GM21786 (cell line): ENCODE measurements around the gene TGFBR3.
"Not testable (repeated sequence)": the region's sequence is repeated elsewhere in the genome, so short reads cannot be mapped to it uniquely, and the experiment has no call there.

Experiments used
- ATAC-seq: cut with Tn5 transposase; IDR thresholded peaks from one replicate; pipeline ENCODE4 v1.9.1; 2021; ENCODE audit not compliant: unreplicated experiment

TGFBR3 gene

DNA sequence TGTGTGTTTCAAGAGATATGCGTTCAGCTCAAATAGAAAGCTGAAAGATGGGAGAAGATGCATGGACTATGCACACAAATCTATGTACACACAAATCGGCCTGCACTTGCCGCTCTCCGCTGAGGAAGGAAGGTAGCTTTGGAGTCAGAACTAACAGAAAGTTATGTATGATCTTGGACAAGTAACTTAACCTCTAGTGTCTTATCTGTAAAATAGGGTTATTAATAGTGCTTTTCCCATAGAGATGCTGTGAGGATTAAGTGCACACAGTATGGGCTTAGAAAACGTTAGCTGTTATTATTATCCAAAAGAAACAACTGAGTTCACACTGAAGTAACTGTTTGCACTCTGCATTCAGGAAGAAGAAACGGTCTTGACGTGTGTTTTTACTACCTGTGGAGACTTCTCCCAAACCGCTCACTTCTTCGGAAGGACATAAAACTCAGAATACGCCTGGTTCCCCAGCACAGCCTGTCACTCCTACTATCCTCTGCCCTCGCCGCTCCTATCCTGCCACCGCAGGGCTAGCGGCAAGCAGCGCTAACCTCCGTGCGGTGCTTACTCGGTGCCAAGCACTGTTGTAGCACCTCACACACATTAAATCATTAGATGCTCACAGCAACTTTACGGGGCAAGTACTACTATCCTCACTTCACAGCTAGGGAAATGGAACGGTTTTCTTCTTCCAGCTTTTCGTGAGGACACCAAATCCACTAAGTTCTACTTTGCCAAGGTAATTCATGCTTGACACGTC lies 1.3 kb downstream of the TGFBR3 start:
- no peak for ATAC-seq

GRCh38 chr1:91883470-91883869 lies 2.5 kb downstream of the TGFBR3 start:
- ATAC-seq = no peak

DNA sequence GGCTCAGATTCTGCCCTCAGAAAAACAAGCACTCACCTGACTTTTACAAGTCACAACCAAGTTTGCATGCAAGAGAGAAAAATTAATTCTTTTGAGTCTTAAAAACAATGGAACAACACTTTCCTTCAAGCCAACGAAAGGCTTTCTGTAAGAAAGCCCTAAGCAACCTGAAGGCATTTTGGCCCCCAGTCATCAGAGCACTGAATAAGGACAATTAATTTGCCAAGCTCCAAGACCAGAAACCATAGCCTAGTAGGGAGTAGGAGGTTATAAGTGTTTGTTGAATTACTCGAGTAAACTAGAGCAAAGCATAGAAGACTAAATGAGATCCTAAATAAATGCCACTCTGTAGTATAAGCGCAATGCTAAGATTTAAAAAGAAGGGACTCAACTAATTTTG lies 4.7 kb downstream of the TGFBR3 start:
- ATAC-seq = no peak

DNA sequence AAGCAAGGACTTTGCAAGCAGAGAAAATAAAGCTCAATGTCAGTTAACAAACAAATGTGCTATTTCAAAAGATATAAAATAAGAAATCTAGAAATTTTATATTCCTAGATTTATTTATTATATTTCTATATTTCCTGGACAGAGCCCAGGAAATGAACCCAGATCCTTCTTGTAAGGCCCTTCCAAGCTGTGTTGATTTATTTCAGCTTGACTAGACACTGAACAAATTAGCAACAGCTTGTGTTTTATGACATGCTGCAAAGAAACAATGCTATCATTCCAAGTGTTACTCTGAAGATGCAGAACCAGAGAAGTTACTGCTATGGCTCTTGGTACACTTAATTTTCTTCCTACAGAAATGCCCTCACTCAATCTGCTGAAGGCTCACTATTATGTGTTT lies 6.2 kb downstream of the TGFBR3 start:
- ATAC-seq = no peak

- ATAC-seq = peak; percentile 49
Measured at GRCh38 chr1:91877574-91878208, 8.3 kb downstream of the TGFBR3 start.

DNA sequence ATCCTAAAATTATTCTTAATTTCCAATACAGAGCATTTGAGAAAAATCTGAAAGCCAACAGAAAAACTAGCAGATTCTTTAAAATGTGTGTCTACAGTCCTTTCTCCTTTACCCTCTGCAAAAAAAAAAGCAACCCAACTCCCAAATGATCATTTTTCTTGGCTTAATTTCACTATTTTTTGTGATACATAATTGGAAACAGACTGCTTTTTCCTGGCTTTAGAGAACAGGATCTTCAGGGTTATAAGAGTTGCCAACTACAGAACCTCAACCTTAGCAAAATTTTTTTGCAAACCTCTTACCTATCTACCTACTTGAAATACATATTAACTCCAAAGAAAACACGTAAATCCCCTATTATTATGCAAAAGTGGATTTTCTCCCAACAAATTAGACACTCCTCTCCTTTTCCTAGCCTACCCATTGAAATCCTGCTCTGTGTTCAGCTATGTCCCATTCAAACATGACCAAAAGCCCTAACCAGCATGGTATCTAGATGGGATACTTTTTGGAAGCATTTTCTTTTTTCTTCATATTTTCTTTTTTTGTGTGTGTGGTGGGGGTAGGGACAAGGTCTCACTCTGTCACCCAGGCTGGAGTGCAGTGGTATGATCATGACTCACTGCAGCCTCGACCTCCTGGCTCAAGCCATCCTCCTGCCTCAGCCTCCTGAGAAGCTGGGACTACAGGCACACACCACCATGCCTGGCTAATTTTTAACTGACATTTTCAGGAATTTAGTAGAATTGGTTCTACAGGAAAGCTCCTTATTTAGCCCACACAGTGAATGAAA lies 9.0 kb downstream of the TGFBR3 start:
- no peak for ATAC-seq

DNA sequence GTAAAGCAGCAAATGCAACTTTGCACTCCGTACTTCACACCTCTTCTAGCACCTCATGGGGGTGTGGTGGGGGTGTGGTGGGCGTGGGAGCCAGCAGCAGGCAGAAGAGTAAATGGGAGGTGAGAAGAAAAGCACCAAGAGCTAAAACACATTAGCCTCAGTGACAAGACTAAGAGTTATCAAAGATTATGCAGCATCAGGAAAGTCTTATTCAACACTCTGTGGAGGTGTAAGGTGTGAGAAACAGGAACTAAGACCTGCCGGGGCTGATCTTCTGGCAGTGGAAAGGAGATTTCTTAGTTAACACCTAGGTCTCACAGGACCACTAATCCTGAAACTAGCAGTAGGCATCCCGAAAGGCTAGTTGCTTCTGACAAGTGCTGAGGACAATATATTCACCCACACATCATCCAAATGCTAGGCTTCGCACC lies 9.9 kb downstream of the TGFBR3 start:
- peak; percentile 91 for ATAC-seq

- no peak for ATAC-seq
Measured at GRCh38 chr1:91874167-91874566, 11.8 kb downstream of the TGFBR3 start.

DNA sequence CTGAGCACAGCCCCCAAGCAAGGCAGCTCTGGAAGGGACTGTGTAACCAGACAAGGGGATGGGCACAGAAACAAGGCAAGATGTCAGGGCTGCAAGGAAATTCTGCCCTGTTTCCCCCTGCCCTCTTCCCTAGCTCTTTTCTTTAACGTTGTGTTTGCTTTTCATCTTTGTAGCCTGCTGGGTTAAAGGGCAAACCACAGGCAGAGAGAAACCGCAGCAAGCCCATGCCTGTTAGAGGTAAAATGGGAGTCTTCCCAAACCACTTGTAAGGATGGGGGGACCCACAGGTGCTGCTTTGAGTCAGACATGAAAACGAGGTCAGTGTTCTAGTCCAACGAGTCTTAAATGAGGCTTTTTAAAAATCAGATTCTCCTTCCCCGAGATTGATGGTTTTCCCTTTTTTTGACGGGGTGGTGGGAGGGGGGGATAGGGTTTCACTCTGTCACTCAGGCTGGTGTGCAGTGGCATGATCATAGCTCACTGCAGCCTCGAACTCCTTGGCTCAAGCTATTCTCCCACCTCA lies 13.3 kb downstream of the TGFBR3 start:
- no peak for ATAC-seq

- no peak for ATAC-seq
Measured at GRCh38 chr1:91872000-91872399, 14.0 kb downstream of the TGFBR3 start.

DNA sequence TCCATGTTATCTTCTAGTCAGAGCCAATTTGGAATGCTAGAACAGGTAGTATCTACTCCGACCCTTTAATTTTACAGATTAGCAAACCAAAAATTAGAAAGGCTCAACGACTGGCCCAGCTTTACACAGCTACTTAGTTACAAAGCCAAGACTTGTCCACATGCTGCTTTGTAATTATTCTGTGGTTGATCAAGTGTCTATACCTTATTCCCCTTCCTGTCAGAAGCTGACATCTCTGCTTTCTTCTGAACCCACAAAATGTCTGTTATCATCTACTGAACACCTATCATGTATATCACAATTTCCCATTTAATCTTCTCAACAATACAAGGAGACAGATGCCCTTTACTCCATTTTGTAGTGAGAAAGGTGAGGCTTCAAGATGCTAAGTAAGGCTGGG lies 15.6 kb downstream of the TGFBR3 start:
- no peak for ATAC-seq

GRCh38 chr1:91866425-91866824 lies 19.5 kb downstream of the TGFBR3 start:
- no peak for ATAC-seq

GRCh38 chr1:91864017-91864700 lies 21.8 kb downstream of the TGFBR3 start:
- no peak for ATAC-seq

DNA sequence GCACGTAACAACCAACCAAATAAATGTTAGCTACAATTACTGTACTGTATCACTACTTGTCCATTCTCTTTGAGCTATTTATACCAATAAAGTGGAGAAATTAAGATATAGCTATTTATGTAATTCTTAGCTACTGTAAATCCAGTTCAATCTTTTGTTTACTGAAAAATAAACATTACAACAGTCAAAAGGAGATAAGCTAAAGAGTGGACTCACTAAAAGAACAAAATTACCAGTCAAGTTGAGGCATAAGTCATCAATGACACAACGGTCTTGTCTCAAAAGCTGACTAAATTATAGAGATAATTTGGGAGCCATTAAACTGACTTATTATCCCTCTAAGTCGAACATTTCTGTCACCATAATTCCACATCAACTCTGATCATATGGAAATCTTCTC lies 22.5 kb downstream of the TGFBR3 start:
- ATAC-seq = no peak

DNA sequence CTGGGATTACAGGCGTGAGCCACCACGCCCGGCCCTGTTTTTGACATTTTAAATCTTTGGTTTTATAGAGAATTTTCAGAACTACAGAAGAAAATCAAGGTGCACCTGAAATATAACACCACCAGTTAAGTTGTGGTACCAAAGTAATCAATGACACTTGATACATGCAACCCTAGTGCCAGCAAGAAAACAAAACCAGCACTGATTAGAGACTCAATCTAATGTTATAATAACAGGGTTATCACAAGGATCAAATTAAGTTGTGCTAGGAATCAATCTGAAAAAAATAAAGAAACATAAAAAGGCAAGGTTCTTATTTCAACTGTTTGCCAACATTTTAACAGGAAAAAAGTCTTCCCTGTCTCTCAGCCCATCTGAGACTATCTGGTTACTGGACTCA lies 23.8 kb downstream of the TGFBR3 start:
- ATAC-seq = no peak

- no peak for ATAC-seq
Measured at GRCh38 chr1:91857557-91858239, 28.3 kb downstream of the TGFBR3 start.

- no peak for ATAC-seq
Measured at GRCh38 chr1:91856996-91857395, 29.0 kb downstream of the TGFBR3 start.

GRCh38 chr1:91854852-91855534 lies 31.0 kb downstream of the TGFBR3 start:
- no peak for ATAC-seq

GRCh38 chr1:91853397-91853796 lies 32.6 kb downstream of the TGFBR3 start:
- ATAC-seq = no peak

DNA sequence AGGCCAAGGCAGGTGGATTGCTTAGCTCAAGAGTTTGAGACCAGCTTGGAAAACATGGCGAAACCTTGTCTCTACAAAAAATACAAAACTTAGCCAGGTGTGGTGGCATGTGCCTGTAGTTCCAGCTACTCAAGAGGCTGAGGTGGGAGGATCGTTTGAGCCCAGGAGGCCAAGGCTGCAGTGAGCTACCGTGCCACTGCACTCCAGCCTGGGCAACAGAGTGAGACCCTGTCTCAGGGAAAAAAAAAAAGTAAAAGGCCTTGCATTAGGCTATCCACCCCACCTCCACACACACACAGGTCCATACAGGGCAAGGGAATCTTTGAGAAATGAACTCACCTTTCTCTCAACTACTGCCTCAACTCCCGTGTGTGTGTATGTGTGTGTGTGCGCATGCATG lies 33.9 kb downstream of the TGFBR3 start:
- not testable (repeated sequence) for ATAC-seq
